ENCODE results near the gene CRELD2.

DNA sequence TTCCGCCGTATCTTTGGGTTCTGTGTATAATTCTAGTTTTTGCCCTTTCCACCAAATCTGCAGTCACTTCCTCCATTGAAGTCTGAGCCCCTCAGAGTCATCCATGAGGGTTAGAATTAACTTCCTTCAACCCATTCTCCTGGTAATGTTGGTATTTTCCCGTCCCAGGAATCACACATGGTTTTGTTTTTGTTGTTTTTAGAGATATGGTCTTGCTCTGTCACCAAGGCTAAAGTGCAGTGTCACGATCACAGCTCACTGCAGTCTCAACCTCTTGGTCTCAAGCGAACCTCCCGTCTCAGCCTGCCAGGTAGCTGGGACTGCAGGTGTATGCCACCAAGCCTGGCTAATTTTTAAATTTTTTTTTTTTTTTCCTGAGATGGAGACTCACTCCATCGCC is 46.1 kb upstream of the CRELD2 start:
- TF ChIP-seq, protein P1, sequence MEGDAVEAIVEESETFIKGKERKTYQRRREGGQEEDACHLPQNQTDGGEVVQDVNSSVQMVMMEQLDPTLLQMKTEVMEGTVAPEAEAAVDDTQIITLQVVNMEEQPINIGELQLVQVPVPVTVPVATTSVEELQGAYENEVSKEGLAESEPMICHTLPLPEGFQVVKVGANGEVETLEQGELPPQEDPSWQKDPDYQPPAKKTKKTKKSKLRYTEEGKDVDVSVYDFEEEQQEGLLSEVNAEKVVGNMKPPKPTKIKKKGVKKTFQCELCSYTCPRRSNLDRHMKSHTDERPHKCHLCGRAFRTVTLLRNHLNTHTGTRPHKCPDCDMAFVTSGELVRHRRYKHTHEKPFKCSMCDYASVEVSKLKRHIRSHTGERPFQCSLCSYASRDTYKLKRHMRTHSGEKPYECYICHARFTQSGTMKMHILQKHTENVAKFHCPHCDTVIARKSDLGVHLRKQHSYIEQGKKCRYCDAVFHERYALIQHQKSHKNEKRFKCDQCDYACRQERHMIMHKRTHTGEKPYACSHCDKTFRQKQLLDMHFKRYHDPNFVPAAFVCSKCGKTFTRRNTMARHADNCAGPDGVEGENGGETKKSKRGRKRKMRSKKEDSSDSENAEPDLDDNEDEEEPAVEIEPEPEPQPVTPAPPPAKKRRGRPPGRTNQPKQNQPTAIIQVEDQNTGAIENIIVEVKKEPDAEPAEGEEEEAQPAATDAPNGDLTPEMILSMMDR (IDR thresholded peaks at IDR 0.05) = no peak
- TF ChIP-seq POLR2A (IDR thresholded peaks at IDR 0.05) = no peak
- no peak for TF ChIP-seq EP300 (IDR thresholded peaks at IDR 0.05)

Data from tibial nerve (tissue), 4 donors.